ENCODE measurements around the gene CD27.
A peak's percentile ranks its signal among the peaks of the same experiment; 100 is the strongest.
"Not testable (repeated sequence)": the region's sequence is repeated elsewhere in the genome, so short reads cannot be mapped to it uniquely, and the experiment has no call there.

Gene CD27

GRCh38 chr12:6425590-6426531, 18.9 kb upstream of the CD27 start:
- TF ChIP-seq CTCF (conservative IDR thresholded peaks at IDR 0.05; ENCODE audit: low read depth, low read length) = no peak
- DNase-seq (ENCODE audit: low read depth) = peak; percentile 2
- no peak overlapping the region for H3K4me3 ChIP-seq (ENCODE audit: low read length)

- DNase-seq (ENCODE audit: low read depth) = no peak
- no peak overlapping the region for H3K4me3 ChIP-seq (ENCODE audit: low read length)
- no peak for TF ChIP-seq CTCF (conservative IDR thresholded peaks at IDR 0.05; ENCODE audit: low read depth, low read length)
Measured at GRCh38 chr12:6426882-6427671, 17.7 kb upstream of the CD27 start.

- H3K4me3 ChIP-seq (ENCODE audit: low read length); DNase-seq (ENCODE audit: low read depth): not testable (repeated sequence)
Measured at GRCh38 chr12:6427796-6428195, 17.0 kb upstream of the CD27 start.

- H3K4me3 ChIP-seq (ENCODE audit: low read length) = no peak overlapping the region
- no peak for DNase-seq (ENCODE audit: low read depth)
- TF ChIP-seq CTCF (conservative IDR thresholded peaks at IDR 0.05; ENCODE audit: low read depth, low read length) = no peak
Measured at GRCh38 chr12:6428326-6428725, 16.4 kb upstream of the CD27 start.

- TF ChIP-seq CTCF (conservative IDR thresholded peaks at IDR 0.05; ENCODE audit: low read depth, low read length) = no peak
- H3K4me3 ChIP-seq (ENCODE audit: low read length) = no peak overlapping the region
- DNase-seq (ENCODE audit: low read depth) = peak; percentile 43
Measured at GRCh38 chr12:6430124-6430989, 14.4 kb upstream of the CD27 start.

GRCh38 chr12:6432991-6433390, 11.8 kb upstream of the CD27 start:
- H3K4me3 ChIP-seq (ENCODE audit: low read length) = no peak overlapping the region
- no peak for TF ChIP-seq CTCF (conservative IDR thresholded peaks at IDR 0.05; ENCODE audit: low read depth, low read length)
- DNase-seq (ENCODE audit: low read depth) = no peak
